Large intestine (tissue), 3 donors: ENCODE measurements around the gene PMVK. TPM values are rescaled to one million over a fixed set of nuclear protein-coding genes. Genes with fewer than 3 reads are reported as not detected.

ENCODE experiments used
- DNase-seq, 2 donors: peaks; one replicate each; pipeline versions ENCODE4 v3.0.0 to v3.0.0-alpha.2; 2013
- H3K27ac ChIP-seq: one replicate; pipeline ENCODE4 v1.5.1; 2013; ENCODE audit warnings: low read length
- H3K27me3 ChIP-seq: 2 replicates; pipeline ENCODE4 v1.6.1; 2013; ENCODE audit warnings: low read length; ENCODE audit not compliant: control insufficient read depth, insufficient read depth
- H3K36me3 ChIP-seq: 2 replicates; pipeline ENCODE4 v1.6.1; 2013; ENCODE audit warnings: low read length; ENCODE audit not compliant: control insufficient read depth, insufficient read depth
- H3K4me1 ChIP-seq: one replicate; pipeline ENCODE4 v1.6.1; 2013; ENCODE audit warnings: low read length; ENCODE audit not compliant: control insufficient read depth, insufficient read depth
- H3K4me3 ChIP-seq: one replicate; pipeline ENCODE4 v1.5.1; 2013; ENCODE audit warnings: low read length
- H3K9me3 ChIP-seq: one replicate; pipeline ENCODE4 v1.6.1; 2013; ENCODE audit warnings: mild to moderate bottlenecking, low read depth, low read length, moderate library complexity; ENCODE audit not compliant: control insufficient read depth
- WGBS: methylation state at CpG from one replicate; pipeline ENCODE4 v1.1.5; 2013; ENCODE audit warnings: low lambda C conversion rate; ENCODE audit not compliant: insufficient coverage; 5-methylcytosine and 5-hydroxymethylcytosine counted together
- polyA plus RNA-seq: library from polyadenylated mRNA; unstranded; fragments of 120-200 nt; gene quantifications from one replicate; pipeline ENCODE4 v1.2.1, GENCODE V29; 2013

Gene PMVK
- polyA plus RNA-seq, 1 donor, result 40.4 TPM

GRCh38 chr1:154974102-154974807, 37.7 kb upstream of the PMVK start, which contains the start of gene CKS1B:
Gene CKS1B, plus strand, starts transcription at chr1:154974681. Its CDS starts 65 bp downstream, at chr1:154974746.
- H3K4me3 ChIP-seq, result peak within 1 kb of the TSS; percentile 80
- H3K4me1 ChIP-seq, result peaks cover 38% of the 10 kb centered on the region
- WGBS, result 0% methylated on average over 6 of the region's 47 CpGs

GRCh38 chr1:154973344-154974101, 37.0 kb upstream of the PMVK start:
- WGBS, result 0% methylated on average over 1 of the region's 37 CpGs
- Histone ChIP-seq H3K4me1 (peaks cover 38% of the 10 kb centered on the region), H3K4me3 (peak overlapping the region; percentile 68), H3K9me3 (no peaks in the 10 kb centered on the region), H3K36me3 (peaks cover 18% of the 10 kb centered on the region), H3K27ac (peak overlapping the region; percentile 100), H3K27me3 (no peaks in the 10 kb centered on the region)
- DNase-seq, result peak; percentile 98 to 99

More at GRCh38 chr1:154974102-154974807, 37.7 kb upstream of the PMVK start, which contains the start of gene CKS1B:
- Histone ChIP-seq H3K9me3 (no peaks in the 10 kb centered on the region), H3K36me3 (peaks cover 11% of the 10 kb centered on the region), H3K27me3 (no peaks in the 10 kb centered on the region), H3K27ac (peak within 1 kb of the TSS; percentile 100)
- DNase-seq, result peak; percentile 100

- H3K9me3 ChIP-seq, result no peaks in the 10 kb centered on the region
- 20% methylated on average over 2 of the region's 18 CpGs for WGBS
- H3K27ac ChIP-seq, result peak overlapping the region; percentile 100
- DNase-seq, result peak; percentile 62 to 84
- no peaks in the 10 kb centered on the region for H3K27me3 ChIP-seq
- H3K4me3 ChIP-seq, result peak overlapping the region; percentile 68
- peaks cover 21% of the 10 kb centered on the region for H3K36me3 ChIP-seq
- H3K4me1 ChIP-seq, result peaks cover 38% of the 10 kb centered on the region
Measured at GRCh38 chr1:154972517-154973343, 36.2 kb upstream of the PMVK start.

- H3K27ac ChIP-seq, result peak overlapping the region; percentile 100
- H3K27me3 ChIP-seq, result no peaks in the 10 kb centered on the region
- 60% methylated on average over 1 of the region's 3 CpGs for WGBS
- H3K4me3 ChIP-seq, result no peak overlapping the region
- H3K36me3 ChIP-seq, result peaks cover 27% of the 10 kb centered on the region
- no peaks in the 10 kb centered on the region for H3K9me3 ChIP-seq
- peaks cover 38% of the 10 kb centered on the region for H3K4me1 ChIP-seq
- DNase-seq, result no peak
Measured at GRCh38 chr1:154972213-154972516, 35.6 kb upstream of the PMVK start.

- no CpG with 5 or more reads among the region's 10 CpGs for WGBS
- Histone ChIP-seq H3K4me1 (peaks cover 33% of the 10 kb centered on the region), H3K36me3 (peaks cover 34% of the 10 kb centered on the region), H3K9me3 (no peaks in the 10 kb centered on the region), H3K27ac (peak overlapping the region; percentile 70), H3K4me3 (peak overlapping the region; percentile 33), H3K27me3 (no peaks in the 10 kb centered on the region)
- DNase-seq, result no peak
Measured at GRCh38 chr1:154971341-154971998, 35.0 kb upstream of the PMVK start.

GRCh38 chr1:154970631-154971340, 34.3 kb upstream of the PMVK start, which contains the start of gene SHC1:
Gene SHC1, minus strand, starts transcription at chr1:154970747. Its CDS starts 221 bp downstream, at chr1:154970526.
- no peaks in the 10 kb centered on the region for H3K27me3 ChIP-seq
- 24% methylated on average over 3 of the region's 15 CpGs for WGBS
- no peaks in the 10 kb centered on the region for H3K9me3 ChIP-seq
- H3K4me1 ChIP-seq, result peaks cover 30% of the 10 kb centered on the region
- H3K36me3 ChIP-seq, result peaks cover 41% of the 10 kb centered on the region
- H3K4me3 ChIP-seq, result peak within 1 kb of the TSS; percentile 33
- DNase-seq, result peak; percentile 84 to 85
- H3K27ac ChIP-seq, result peak within 1 kb of the TSS; percentile 70

- 80% methylated on average over 1 of the region's 22 CpGs for WGBS
- peaks cover 30% of the 10 kb centered on the region for H3K4me1 ChIP-seq
- H3K36me3 ChIP-seq, result peaks cover 48% of the 10 kb centered on the region
- H3K4me3 ChIP-seq, result peak overlapping the region; percentile 33
- no peaks in the 10 kb centered on the region for H3K9me3 ChIP-seq
- H3K27ac ChIP-seq, result peak overlapping the region; percentile 70
- no peaks in the 10 kb centered on the region for H3K27me3 ChIP-seq
- DNase-seq, result no peak
Measured at GRCh38 chr1:154969860-154970452, 33.4 kb upstream of the PMVK start.

GRCh38 chr1:154969246-154969645, 32.7 kb upstream of the PMVK start:
- H3K9me3 ChIP-seq, result no peaks in the 10 kb centered on the region
- H3K36me3 ChIP-seq, result peaks cover 55% of the 10 kb centered on the region
- DNase-seq, result no peak
- H3K4me3 ChIP-seq, result peak overlapping the region; percentile 6
- no CpG with 5 or more reads among the region's 5 CpGs for WGBS
- H3K27me3 ChIP-seq, result no peaks in the 10 kb centered on the region
- H3K27ac ChIP-seq, result no peak overlapping the region
- H3K4me1 ChIP-seq, result peaks cover 30% of the 10 kb centered on the region

- H3K9me3 ChIP-seq, result no peaks in the 10 kb centered on the region
- H3K27me3 ChIP-seq, result no peaks in the 10 kb centered on the region
- H3K4me1 ChIP-seq, result peaks cover 30% of the 10 kb centered on the region
- H3K36me3 ChIP-seq, result peaks cover 60% of the 10 kb centered on the region
- H3K4me3 ChIP-seq, result peak overlapping the region; percentile 6
- no peak overlapping the region for H3K27ac ChIP-seq
- DNase-seq, result no peak
- no CpG with 5 or more reads among the region's 3 CpGs for WGBS
Measured at GRCh38 chr1:154968731-154969130, 32.2 kb upstream of the PMVK start.
